ENCODE results near the gene ELOVL7. TPM values are rescaled to one million over a fixed set of nuclear protein-coding genes. Genes with fewer than 3 reads are reported as not detected.

The ELOVL7 gene
- polyA plus RNA-seq, 1 of the 3 experiments (the other 2 are of a cell fraction) = 0.07 TPM

DNA sequence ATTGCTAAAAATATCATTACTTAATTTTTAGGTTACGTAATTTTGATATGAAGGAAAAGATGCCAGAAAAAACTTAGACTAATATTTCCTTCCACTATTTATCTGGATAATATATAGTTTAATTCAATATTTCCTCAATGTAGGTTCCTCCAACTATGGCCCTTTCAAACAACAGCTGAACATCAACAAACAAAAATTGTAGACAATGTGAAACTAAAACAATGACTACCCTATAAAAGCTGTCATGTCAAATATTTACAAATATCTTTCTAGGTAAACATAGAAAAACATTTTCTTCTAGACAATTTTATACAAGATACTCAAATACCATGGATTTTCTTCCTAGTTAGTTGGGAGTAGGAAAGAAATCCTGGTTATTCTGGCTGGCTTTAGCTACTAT is 16.9 kb downstream of the ELOVL7 start:
- POLR2A ChIA-PET = no interaction called here
- no peaks in the 10 kb centered on the region for H3K9me3 ChIP-seq
- no peak overlapping the region for H2AFZ ChIP-seq (ENCODE audit: low read depth)
- H3K4me1 ChIP-seq (ENCODE audit: control insufficient read depth in 1 of 2, insufficient read depth in 2 of 2, low read depth in 1 of 2, low read length in 1 of 2) = no peaks in the 10 kb centered on the region
- H3K9ac ChIP-seq = no peak overlapping the region
- no peak for DNase-seq
- no peaks in the 10 kb centered on the region for H3K9me2 ChIP-seq
- CTCF ChIA-PET = interaction anchor here (1.4 kb wide), 1 partner anchor 9 kb away, joined by 3 read pairs; no protein-coding TSS in a partner anchor
- no peak overlapping the region for H3K27ac ChIP-seq (ENCODE audit: low read depth in 2 of 2, low read length in 1 of 2)
- no peaks in the 10 kb centered on the region for H3K79me2 ChIP-seq (ENCODE audit: insufficient read depth)
- H4K20me1 ChIP-seq (ENCODE audit: insufficient read depth) = no peaks in the 10 kb centered on the region
- 75% methylated on average over 1 of the region's 1 CpG for WGBS (ENCODE audit: low lambda C conversion rate)
- no peak for TF ChIP-seq SIN3A (IDR thresholded peaks at IDR 0.05; ENCODE audit: borderline replicate concordance, low read depth, low read length)
- TF ChIP-seq, protein P1, sequence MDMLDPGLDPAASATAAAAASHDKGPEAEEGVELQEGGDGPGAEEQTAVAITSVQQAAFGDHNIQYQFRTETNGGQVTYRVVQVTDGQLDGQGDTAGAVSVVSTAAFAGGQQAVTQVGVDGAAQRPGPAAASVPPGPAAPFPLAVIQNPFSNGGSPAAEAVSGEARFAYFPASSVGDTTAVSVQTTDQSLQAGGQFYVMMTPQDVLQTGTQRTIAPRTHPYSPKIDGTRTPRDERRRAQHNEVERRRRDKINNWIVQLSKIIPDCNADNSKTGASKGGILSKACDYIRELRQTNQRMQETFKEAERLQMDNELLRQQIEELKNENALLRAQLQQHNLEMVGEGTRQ (IDR thresholded peaks at IDR 0.05; ENCODE audit: borderline replicate concordance, low read depth, low read length) = no peak
- TF ChIP-seq, protein P2, sequence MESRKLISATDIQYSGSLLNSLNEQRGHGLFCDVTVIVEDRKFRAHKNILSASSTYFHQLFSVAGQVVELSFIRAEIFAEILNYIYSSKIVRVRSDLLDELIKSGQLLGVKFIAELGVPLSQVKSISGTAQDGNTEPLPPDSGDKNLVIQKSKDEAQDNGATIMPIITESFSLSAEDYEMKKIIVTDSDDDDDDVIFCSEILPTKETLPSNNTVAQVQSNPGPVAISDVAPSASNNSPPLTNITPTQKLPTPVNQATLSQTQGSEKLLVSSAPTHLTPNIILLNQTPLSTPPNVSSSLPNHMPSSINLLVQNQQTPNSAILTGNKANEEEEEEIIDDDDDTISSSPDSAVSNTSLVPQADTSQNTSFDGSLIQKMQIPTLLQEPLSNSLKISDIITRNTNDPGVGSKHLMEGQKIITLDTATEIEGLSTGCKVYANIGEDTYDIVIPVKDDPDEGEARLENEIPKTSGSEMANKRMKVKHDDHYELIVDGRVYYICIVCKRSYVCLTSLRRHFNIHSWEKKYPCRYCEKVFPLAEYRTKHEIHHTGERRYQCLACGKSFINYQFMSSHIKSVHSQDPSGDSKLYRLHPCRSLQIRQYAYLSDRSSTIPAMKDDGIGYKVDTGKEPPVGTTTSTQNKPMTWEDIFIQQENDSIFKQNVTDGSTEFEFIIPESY (IDR thresholded peaks at IDR 0.05; ENCODE audit: borderline replicate concordance, low read depth) = no peak
- TF ChIP-seq EZH2phosphoT487 (IDR thresholded peaks at IDR 0.05; ENCODE audit: borderline replicate concordance, low read depth) = no peak
- TF ChIP-seq YY1 (IDR thresholded peaks at IDR 0.05; ENCODE audit: low read depth) = no peak
- TF ChIP-seq RXRA (IDR thresholded peaks at IDR 0.05; ENCODE audit: borderline replicate concordance, low read depth) = no peak
- no peak for TF ChIP-seq POLR2AphosphoS5 (IDR thresholded peaks at IDR 0.05; ENCODE audit: low read depth, low read length)
- TF ChIP-seq, protein P3, sequence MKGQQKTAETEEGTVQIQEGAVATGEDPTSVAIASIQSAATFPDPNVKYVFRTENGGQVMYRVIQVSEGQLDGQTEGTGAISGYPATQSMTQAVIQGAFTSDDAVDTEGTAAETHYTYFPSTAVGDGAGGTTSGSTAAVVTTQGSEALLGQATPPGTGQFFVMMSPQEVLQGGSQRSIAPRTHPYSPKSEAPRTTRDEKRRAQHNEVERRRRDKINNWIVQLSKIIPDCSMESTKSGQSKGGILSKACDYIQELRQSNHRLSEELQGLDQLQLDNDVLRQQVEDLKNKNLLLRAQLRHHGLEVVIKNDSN (IDR thresholded peaks at IDR 0.05; ENCODE audit: borderline replicate concordance, low read depth) = no peak
- TF ChIP-seq SMC3 (IDR thresholded peaks at IDR 0.05; ENCODE audit: low read depth, low read length) = no peak
- TF ChIP-seq FOXJ3 (CRISPR knock-in tag; IDR thresholded peaks at IDR 0.05) = no peak
- TF ChIP-seq TEAD4 (IDR thresholded peaks at IDR 0.05; ENCODE audit: borderline replicate concordance, insufficient read depth) = no peak
- TF ChIP-seq RFX5 (IDR thresholded peaks at IDR 0.05; ENCODE audit: low read length) = no peak
- TF ChIP-seq, protein P4, sequence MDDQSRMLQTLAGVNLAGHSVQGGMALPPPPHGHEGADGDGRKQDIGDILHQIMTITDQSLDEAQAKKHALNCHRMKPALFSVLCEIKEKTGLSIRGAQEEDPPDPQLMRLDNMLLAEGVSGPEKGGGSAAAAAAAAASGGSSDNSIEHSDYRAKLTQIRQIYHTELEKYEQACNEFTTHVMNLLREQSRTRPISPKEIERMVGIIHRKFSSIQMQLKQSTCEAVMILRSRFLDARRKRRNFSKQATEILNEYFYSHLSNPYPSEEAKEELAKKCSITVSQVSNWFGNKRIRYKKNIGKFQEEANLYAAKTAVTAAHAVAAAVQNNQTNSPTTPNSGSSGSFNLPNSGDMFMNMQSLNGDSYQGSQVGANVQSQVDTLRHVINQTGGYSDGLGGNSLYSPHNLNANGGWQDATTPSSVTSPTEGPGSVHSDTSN (IDR thresholded peaks at IDR 0.05) = no peak
- no peak for TF ChIP-seq FOXM1 (IDR thresholded peaks at IDR 0.05; ENCODE audit: low read depth)
- no peak for TF ChIP-seq CHD2 (IDR thresholded peaks at IDR 0.05; ENCODE audit: low read length, partially characterized antibody)
- no peak for TF ChIP-seq GABPA (IDR thresholded peaks at IDR 0.05; ENCODE audit: low read depth)
- no peak for TF ChIP-seq JUND (IDR thresholded peaks at IDR 0.05)
- H3K4me3 ChIP-seq (ENCODE audit: low read depth in 2 of 2, low read length in 1 of 2) = no peak overlapping the region
- H3F3A ChIP-seq (replicated peaks; ENCODE audit: insufficient read depth) = no peaks in the 10 kb centered on the region
- no peaks in the 10 kb centered on the region; the same call in 1 of the 2 replicates for H3K27me3 ChIP-seq (ENCODE audit: insufficient read depth)
- H3K4me2 ChIP-seq = no peak overlapping the region
- no peaks in the 10 kb centered on the region for H3K36me3 ChIP-seq (replicated peaks in 1 of 2; ENCODE audit: control insufficient read depth in 1 of 2, insufficient read depth in 2 of 2, low read length in 1 of 2)
